Stimulated activated CD8-positive, alpha-beta memory T cell treated with anti-CD3 and anti-CD28 coated beads, Interleukin-15, amount 100 ng/mL, for 24 hours (primary cell): Measurements from ENCODE around the gene HSPA14.
"Not testable (repeated sequence)": the region's sequence is repeated elsewhere in the genome, so short reads cannot be mapped to it uniquely, and the experiment has no call there.

Source experiments
- DNase-seq: peaks from one replicate; pipeline ENCODE4 v3.0.0-alpha.2; 2020; ENCODE audit warnings: low read depth

The HSPA14 gene

DNA sequence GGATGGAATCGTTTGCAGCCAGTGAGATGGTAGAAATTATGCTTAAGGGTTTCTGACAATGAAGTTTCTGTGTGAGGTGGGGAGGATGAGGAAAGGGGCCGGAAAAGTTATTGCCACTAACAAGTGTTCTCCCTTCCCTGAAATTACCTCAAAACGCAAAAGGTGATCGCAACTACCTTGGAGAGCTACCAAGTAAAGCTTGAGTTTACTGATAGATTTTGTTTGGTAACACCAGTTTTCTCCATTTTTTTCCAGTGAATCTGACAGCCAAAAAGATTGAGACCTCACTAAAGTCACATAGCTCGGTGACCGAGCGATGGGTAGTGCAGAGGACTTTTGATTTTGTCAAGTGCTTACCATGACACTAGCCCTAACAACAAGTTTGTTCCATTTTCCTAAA, 42.1 kb downstream of the HSPA14 start:
- DNase-seq, result no peak

DNA sequence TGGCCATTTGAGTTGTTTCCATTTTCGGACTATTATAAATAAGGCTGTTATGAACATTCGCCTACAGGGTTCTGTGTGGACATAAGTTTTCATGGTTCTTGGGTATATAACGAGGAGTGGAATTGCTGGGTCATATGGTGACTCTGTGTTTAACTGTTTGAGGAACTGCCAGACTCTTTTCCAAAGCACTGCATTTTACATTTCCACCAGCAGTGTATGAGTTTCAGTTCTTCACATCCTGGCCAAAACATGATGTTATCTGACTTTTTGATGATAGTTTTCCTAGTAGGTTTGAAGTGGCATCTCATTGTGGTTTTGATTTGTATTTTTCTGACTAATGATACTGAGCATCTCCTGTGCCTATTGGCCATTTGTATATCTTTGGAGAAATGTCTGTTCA, 46.0 kb downstream of the HSPA14 start:
- no peak for DNase-seq

DNA sequence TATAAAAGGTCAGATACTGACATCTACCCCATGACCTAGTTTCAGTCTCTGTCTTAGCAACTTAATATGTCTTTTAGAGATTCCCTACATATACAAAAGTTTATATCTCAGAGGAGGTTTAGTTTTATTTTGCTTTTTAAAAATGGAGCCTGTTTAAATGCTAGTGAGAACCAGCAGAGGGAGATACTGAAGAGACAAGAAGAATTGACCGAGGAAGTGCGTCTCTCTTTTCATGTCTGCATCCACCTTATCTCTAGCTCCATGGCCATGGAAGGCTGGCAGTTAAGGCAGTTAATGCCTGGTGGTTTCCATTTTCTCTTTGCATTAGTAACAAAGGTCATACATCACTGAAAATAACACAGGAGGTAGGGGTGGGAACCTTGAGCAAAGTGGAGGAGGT, 51.2 kb downstream of the HSPA14 start:
- no peak for DNase-seq

DNA sequence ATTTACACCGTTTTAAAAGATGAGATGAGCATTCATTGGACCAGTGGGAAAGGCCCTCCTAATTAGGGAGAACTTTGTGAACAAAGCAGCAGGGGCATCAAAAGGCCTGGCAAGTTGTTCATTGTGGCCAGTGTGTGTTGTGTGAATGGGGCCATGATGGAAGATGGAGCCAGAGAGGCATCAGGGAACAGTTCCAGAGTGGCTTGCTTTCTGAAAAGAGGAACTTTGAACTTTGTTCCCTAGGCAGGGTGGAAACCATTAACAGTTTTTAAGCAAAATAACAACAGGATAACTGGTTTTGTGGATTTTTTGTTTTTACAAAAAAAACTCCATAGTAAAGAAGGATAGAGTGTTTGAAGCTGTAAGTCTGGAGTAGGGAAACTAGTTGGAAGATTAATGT, 53.0 kb downstream of the HSPA14 start:
- DNase-seq, result no peak

DNA sequence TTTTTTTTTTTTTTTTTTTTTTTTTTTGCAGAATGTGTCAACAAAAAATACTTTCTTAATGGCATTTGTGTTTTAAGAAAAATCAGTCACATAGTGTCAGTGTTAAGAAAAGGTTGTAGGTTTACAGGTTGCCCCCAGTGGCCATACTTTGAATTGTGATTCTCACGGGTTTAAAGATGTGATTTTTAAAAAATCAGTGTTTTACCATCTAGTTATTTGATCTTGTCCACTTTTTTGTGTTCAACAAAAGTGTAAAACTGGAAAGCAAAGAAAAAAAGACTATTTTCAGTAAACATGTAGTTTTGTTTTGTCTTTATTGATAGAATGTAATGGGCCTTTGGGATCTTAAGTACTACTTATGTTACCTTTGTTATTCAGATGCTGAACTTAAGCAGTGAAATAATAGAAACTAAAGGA, 66.2 kb downstream of the HSPA14 start:
- DNase-seq, result no peak

DNA sequence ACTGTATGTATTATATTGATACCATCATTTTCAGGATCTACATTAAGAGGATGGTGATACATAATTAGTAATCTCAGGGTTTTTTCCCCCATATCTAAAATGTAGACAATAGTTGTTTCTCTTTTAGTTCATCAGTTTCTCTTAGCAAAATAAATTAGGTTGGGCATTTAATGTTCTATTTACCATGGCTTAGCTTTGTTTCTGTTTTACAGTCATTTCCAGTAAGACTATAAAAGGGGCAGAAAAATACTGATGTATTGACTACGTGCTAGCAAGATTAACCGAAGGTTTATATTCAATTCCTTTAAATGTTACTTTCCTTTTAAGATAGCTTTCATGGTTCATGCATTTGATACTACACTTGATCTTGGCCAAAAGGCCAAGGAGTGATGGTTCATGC, 66.8 kb downstream of the HSPA14 start:
- no peak for DNase-seq

DNA sequence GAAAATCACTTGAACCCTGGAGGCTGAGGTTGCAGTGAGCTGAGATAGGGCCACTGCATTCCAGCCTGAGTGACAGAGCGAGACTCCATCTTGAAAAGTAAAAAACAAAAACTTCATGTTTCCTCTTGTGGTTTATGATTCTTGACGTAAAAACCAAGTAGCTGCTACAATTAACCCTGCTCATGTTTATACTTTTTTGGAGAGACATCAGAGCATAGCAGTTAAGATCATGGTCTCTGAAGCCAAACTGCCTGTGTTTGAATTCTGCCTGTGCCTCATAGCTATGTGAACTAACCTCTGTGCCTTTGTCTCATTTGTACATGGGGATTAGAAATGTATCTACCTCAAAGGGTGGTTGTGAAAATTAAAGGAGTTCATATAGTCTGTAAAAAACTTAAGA, 67.8 kb downstream of the HSPA14 start:
- no peak for DNase-seq

DNA sequence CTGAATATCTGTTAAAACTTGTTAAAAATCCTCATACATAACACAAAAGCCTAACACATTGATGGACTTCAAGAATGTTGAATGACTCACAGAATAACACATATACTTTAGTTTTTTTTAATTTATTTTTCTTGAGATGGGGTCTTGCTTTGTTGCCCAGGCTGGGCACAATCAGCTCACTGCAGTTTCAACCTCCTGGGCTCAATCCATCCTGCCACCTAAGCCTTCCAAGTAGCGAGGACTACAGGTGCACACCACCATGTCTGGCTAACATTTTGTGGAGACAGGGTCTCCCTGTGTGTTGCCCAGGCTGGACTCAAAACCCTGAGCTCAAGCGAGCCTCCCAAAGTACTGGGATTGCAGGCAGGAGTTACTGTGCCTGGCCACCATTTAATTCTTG, 68.7 kb downstream of the HSPA14 start:
- no peak for DNase-seq

DNA sequence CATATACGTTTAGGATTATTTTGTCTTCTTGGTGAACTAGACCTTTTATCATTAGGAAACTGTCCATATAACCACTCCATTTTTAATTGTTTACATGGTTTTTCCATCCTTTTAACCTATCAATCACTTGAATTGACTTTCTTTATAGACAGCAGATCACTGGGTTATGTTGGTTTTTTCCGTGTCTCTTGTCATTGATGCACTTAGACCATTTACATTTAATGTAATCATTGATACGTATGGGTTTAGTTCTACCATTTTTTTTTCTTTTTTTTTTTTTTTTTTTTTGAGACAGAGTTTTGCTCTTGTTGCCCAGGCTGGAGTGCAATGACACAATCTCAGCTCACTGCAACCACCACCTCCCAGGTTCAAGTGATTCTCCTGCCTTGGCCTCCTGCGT, 69.5 kb downstream of the HSPA14 start:
- DNase-seq, result not testable (repeated sequence)

DNA sequence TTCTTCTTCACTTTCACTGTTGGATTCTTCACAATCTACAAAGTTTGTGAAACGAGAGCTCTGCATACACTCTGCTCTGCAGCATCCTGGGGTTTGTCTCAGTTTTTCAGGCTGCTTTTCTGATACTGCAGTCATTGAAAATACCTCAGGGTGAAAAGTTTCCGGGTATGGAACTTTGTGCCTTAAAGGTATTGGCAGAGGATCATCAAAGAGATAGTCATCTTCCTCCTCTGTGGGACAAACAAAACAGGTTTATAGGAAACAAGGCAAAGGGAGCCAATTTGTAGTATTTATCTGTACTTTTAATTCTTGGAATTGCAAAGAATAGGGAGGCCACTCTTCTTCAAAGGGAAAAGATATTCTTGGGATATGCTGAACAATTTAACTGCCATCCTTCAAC, 71.0 kb downstream of the HSPA14 start:
- no peak for DNase-seq

DNA sequence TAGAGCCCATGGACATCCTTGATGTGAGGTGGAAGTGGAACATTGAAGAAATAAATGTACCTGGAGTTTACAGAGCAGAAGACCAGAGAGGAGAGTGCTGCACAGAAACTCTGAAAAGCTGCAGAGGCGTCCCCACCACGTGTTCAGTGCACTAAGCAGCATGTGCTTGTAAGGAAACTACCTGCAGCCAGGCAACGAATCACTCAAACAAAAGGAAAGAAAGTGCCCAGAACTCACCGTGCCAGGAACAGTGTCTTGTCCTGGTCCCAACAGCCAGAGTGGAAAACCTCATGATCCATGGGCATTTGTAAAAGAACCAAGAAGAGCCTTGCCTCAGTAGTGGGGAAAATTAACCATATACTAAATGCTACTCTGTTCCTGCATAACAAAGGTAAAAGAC, 72.8 kb downstream of the HSPA14 start:
- no peak for DNase-seq

DNA sequence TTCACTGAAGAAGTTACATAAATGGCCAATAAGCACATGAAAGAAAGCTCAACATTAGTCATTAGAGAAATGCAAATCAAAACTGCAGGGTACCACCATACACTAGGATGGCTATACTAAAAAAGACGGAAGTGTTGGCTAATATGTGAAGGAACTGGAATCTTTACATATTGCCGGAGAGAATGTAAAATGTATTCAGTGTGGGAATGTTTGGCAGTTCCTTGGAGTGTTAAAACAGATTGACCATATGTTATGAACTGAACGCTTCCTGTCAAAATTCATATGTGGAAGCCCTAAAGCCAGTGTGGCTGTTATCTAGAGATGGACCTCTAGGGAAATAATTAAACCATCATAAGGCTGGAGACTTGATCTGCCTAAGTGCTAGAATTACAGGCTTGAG, 73.7 kb downstream of the HSPA14 start:
- DNase-seq, result no peak

DNA sequence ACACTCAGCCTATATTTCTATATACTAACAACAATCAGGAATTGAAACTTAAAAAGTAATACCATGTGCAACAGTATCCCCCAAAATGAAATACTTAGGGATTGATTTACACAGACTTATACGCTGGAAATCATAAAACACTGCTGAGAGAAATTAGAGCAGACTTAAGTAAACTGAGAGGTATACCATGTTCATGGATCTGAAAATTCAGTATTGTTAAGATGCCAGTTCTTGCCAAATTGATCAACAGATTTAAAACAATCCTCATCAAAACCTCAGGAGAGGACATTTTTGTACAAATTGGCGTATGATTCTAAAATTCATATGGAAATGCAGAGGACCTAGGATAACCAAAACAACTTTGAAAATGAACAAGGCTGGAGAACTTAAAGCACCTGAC, 78.5 kb downstream of the HSPA14 start:
- no peak for DNase-seq

DNA sequence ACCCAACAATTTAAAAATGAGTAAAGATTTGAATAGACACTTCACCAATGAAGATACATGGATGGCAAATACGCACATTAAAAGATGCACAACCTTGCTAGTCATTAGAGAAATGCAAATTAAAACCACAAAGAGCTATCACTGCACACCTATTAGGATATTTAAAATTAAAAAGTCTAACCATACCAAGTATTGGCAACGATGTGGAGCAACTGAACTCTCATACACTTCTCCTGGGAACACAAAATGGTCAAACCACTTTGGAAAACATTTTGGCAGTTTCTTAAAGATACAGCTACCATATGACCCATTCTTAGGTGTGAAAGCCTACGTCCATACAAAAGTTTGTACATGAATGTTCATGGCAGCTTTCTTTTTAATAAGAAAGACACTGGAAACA, 79.7 kb downstream of the HSPA14 start:
- no peak for DNase-seq

DNA sequence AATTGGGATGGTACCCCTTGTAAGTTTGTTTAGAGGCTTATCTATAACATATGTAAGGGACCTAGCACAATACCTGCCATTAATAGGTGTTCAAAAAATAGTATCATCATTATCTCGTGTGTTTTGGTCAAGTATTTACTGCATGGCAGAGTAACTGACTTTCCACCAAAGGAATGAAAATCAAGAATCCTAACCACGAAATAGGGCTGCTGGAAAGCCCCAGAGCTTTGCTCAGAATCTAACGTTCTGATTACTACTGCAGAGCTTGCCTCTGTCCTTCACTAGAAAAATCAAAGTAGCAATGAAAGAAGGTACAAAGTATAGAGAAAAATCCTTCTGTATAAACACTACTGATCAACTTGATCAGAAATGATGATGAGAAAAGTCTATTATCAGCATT, 80.9 kb downstream of the HSPA14 start:
- DNase-seq, result no peak
